Kidney epithelial cell (primary cell): Measurements from ENCODE around the gene FAM210A. TPM values are rescaled to one million over a fixed set of nuclear protein-coding genes. Genes with fewer than 3 reads are reported as not detected.

Experiments
- DNase-seq: peaks from one replicate; pipeline ENCODE4 v3.0.0-alpha.2; 2010; ENCODE audit warnings: low read depth
- H3K27me3 ChIP-seq: 2 replicates; pipeline ENCODE4 v1.6.0; 2011; ENCODE audit warnings: low read length; ENCODE audit not compliant: control insufficient read depth, insufficient read depth
- H3K36me3 ChIP-seq: 2 replicates; pipeline ENCODE4 v1.5.1; 2011; ENCODE audit warnings: low read length; ENCODE audit not compliant: control insufficient read depth, insufficient read depth
- H3K4me3 ChIP-seq: 2 replicates; pipeline ENCODE4 v1.5.1; 2011; ENCODE audit warnings: low read depth, mild to moderate bottlenecking, control low read depth, low read length
- total RNA-seq: library from RNA; depleted of rRNA; stranded (reverse); fragments of >200 nt; gene quantifications from 2 replicates; pipeline ENCODE4 v1.2.3, GENCODE V29; 2015
- TF ChIP-seq, protein P1 (sequence below): IDR thresholded peaks from 2 replicates; pipeline ENCODE4 v1.5.1; 2011; ENCODE audit warnings: mild to moderate bottlenecking, moderate library complexity, low read length, control low read depth, inconsistent platforms; ENCODE audit not compliant: insufficient read depth, poor library complexity, severe bottlenecking

FAM210A gene
- total RNA-seq, 1 donor from 2014 or later, result 13.6 TPM

DNA sequence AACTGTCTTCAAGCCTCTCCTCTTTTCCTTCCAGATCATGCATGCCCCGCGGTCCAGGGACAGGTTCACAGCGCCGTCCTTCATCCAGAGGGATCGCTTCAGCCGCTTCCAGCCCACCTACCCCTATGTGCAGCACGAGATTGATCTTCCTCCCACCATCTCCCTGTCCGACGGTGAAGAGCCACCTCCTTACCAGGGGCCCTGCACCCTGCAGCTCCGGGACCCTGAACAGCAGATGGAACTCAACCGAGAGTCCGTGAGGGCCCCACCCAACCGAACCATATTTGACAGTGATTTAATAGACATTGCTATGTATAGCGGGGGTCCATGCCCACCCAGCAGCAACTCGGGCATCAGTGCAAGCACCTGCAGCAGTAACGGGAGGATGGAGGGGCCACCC is 81.3 kb downstream of the FAM210A start:
- Histone ChIP-seq H3K4me3 (no peak overlapping the region), H3K27me3 (peaks cover 7% of the 10 kb centered on the region), H3K36me3 (no peaks in the 10 kb centered on the region)
- no peak for DNase-seq
- TF ChIP-seq, protein P1, sequence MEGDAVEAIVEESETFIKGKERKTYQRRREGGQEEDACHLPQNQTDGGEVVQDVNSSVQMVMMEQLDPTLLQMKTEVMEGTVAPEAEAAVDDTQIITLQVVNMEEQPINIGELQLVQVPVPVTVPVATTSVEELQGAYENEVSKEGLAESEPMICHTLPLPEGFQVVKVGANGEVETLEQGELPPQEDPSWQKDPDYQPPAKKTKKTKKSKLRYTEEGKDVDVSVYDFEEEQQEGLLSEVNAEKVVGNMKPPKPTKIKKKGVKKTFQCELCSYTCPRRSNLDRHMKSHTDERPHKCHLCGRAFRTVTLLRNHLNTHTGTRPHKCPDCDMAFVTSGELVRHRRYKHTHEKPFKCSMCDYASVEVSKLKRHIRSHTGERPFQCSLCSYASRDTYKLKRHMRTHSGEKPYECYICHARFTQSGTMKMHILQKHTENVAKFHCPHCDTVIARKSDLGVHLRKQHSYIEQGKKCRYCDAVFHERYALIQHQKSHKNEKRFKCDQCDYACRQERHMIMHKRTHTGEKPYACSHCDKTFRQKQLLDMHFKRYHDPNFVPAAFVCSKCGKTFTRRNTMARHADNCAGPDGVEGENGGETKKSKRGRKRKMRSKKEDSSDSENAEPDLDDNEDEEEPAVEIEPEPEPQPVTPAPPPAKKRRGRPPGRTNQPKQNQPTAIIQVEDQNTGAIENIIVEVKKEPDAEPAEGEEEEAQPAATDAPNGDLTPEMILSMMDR, result no peak

GRCh38 chr18:13643261-13643751 is 83.1 kb downstream of the FAM210A start:
- TF ChIP-seq, protein P1, result no peak
- H3K27me3 ChIP-seq, result peaks cover 7% of the 10 kb centered on the region

DNA sequence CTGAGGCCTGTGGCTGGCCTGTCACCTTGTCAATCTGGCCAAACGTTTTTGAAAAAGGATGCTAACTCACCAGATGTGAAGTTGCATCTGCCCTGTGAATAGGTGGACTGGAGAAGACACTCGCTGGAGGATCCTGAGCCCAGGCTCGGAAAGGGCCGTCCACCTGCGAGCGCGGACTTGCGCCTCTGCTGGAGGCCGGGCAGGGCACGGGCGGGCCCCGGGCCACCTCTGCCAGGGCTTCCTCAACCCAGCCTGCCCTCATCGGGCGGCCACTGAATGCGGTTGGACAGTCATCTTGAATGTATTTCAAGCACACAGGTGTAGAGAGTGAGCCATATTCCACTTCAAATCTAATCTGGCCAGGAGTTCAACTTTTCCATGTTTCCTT is 83.9 kb downstream of the FAM210A start:
- no peak overlapping the region for H3K4me3 ChIP-seq
- H3K27me3 ChIP-seq, result peaks cover 7% of the 10 kb centered on the region
- H3K36me3 ChIP-seq, result no peaks in the 10 kb centered on the region
- TF ChIP-seq, protein P1, result no peak
- DNase-seq, result no peak

More at GRCh38 chr18:13643261-13643751, 83.1 kb downstream of the FAM210A start:
- no peak overlapping the region for H3K4me3 ChIP-seq
- no peaks in the 10 kb centered on the region for H3K36me3 ChIP-seq
- DNase-seq, result no peak

GRCh38 chr18:13641551-13642439 is 84.6 kb downstream of the FAM210A start:
- no peaks in the 10 kb centered on the region for H3K36me3 ChIP-seq
- H3K4me3 ChIP-seq, result peak overlapping the region; percentile 28
- DNase-seq, result no peak
- TF ChIP-seq, protein P1, result no peak
- peaks cover 7% of the 10 kb centered on the region for H3K27me3 ChIP-seq

GRCh38 chr18:13640266-13640860 is 86.0 kb downstream of the FAM210A start:
- DNase-seq, result no peak
- no peak overlapping the region for H3K4me3 ChIP-seq
- peaks cover 7% of the 10 kb centered on the region for H3K27me3 ChIP-seq
- H3K36me3 ChIP-seq, result no peaks in the 10 kb centered on the region
- TF ChIP-seq, protein P1, result no peak
